Smooth muscle cell (in vitro differentiated cells): Measurements from ENCODE around the gene ERC2. TPM values are rescaled to one million over a fixed set of nuclear protein-coding genes. Genes with fewer than 3 reads are reported as not detected.
"Not testable (repeated sequence)": the region's sequence is repeated elsewhere in the genome, so short reads cannot be mapped to it uniquely, and the experiment has no call there.

Source experiments
- DNase-seq: peaks from one replicate; lab custom pipeline; 2025; ENCODE audit not compliant: unreplicated experiment; lab: John Stamatoyannopoulos, UW
- H2AFZ ChIP-seq: fragments of 200-600 bp; sonication (generic); 2 replicates; pipeline ENCODE4 v1.6.0; 2016; ENCODE audit warnings: antibody characterized with exemption, low read depth, mild to moderate bottlenecking
- H3F3A ChIP-seq: fragments of 200-600 bp; sonication (generic); 2 replicates; pipeline ENCODE4 v1.6.0; 2017; ENCODE audit warnings: antibody characterized with exemption, low read depth
- H3K27ac ChIP-seq: fragments of 200-600 bp; sonication (generic); 2 replicates; pipeline ENCODE4 v1.5.1; 2016; ENCODE audit warnings: low read depth, mild to moderate bottlenecking
- H3K27me3 ChIP-seq: fragments of 200-600 bp; sonication (generic); 2 replicates; pipeline ENCODE4 v1.6.1; 2016; ENCODE audit warnings: low read depth, mild to moderate bottlenecking
- H3K36me3 ChIP-seq: fragments of 200-600 bp; sonication (generic); 2 replicates; pipeline ENCODE4 v1.5.1; 2016; ENCODE audit warnings: low read depth
- H3K4me1 ChIP-seq: fragments of 200-600 bp; sonication (generic); 2 replicates; pipeline ENCODE4 v1.5.1; 2016; ENCODE audit warnings: low read depth
- H3K4me2 ChIP-seq: fragments of 200-600 bp; sonication (generic); 2 replicates; pipeline ENCODE4 v1.6.0; 2016; ENCODE audit warnings: mild to moderate bottlenecking
- H3K4me3 ChIP-seq: fragments of 200-600 bp; sonication (generic); 2 replicates; pipeline ENCODE4 v1.5.1; 2016; ENCODE audit warnings: mild to moderate bottlenecking
- H3K79me2 ChIP-seq: fragments of 200-600 bp; sonication (generic); 2 replicates; pipeline ENCODE4 v1.6.0; 2016; ENCODE audit warnings: low read depth, mild to moderate bottlenecking
- H3K9ac ChIP-seq: fragments of 200-600 bp; sonication (generic); 2 replicates; pipeline ENCODE4 v1.6.0; 2016; ENCODE audit warnings: low read depth
- H3K9me3 ChIP-seq: fragments of 200-600 bp; sonication (generic); replicated peaks from 2 replicates; pipeline ENCODE4 v1.5.1; 2016; ENCODE audit warnings: low read depth
- H4K20me1 ChIP-seq: fragments of 200-600 bp; sonication (generic); 2 replicates; pipeline ENCODE4 v1.6.0; 2016; ENCODE audit warnings: low read depth
- WGBS: methylation state at CpG from one replicate; pipeline ENCODE4 v1.1.7; 2016; ENCODE audit warnings: low lambda C conversion rate; 5-methylcytosine and 5-hydroxymethylcytosine counted together
- polyA plus RNA-seq: library from polyadenylated mRNA; unstranded; fragments of >200 nt; fragmentation: Nextera tagmentation; extraction: Ambion mirVana; gene quantifications from 2 replicates; pipeline ENCODE4 v1.2.1, GENCODE V29; 2016
- total RNA-seq: library from RNA; depleted of rRNA; stranded (reverse); fragments of >200 nt; gene quantifications from 2 replicates; pipeline ENCODE4 v1.2.3, GENCODE V29; 2014
- TF ChIP-seq, protein P1 (sequence below): fragments of 200-600 bp; sonication (generic); IDR thresholded peaks from 2 replicates; pipeline ENCODE4 v1.5.1; 2017; ENCODE audit warnings: borderline replicate concordance, mild to moderate bottlenecking, antibody characterized with exemption; ENCODE audit not compliant: insufficient read depth, poor library complexity, severe bottlenecking

The ERC2 gene
- total RNA-seq: 1.1 and 2.2 TPM in 2 replicates
- polyA plus RNA-seq: 1.0 TPM in 1 of 2 replicates, not detected in the other

DNA sequence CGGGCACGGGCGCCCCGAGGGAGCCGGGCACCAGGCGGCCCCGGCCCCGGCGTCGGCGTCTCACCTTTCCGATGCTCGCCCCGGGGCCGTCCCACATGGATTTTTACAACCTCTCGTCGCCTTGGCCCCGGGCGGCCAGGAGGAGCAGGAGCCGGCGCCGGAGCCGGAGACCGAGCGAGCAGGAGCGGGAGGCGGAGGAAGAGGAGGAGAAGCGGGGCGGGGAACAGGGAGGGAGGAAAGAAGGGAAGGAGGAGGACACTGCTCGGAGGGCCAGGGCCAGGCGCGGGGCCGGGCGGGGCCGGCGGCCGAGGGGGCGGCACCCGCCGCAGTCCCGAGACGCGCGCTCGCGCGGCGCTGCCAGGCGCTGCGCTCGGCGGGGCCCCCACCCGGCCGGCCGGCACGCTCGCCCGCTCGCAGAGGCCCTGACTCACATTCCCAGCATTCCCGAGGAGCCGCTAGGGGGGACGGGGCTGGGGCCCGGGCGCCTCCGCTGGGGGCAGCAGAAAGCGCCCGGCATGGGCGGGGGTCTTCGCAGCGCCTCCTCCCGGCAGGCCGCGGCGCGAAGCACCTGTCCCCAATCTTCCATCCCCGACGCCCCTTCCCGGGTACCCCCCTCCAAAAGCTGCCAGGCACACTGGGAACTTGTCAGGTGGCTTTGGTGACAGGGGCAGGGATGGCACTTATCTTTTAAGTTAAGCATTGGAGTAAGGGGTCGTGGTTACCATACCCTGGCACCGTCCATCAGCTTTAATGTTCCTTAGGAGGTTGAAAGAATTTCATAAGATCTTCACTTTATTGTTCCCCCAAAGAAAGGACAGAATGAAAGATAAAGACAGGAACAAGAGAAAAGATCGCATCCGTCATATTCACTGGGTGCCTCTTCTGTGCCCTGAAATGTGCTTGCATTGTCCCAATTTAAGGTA lies at the start of gene ERC2:
Gene ERC2 (minus strand): TSS at position 284 of the 923 bp plus-strand sequence.
- Histone ChIP-seq H3K36me3 (no peaks in the 10 kb centered on the region), H3K4me3 (peak within 1 kb of the TSS; percentile 80), H3K9ac (no peak within 1 kb of the TSS), H3K4me1 (peaks cover 5% of the 10 kb centered on the region), H3K27me3 (peaks cover 25% of the 10 kb centered on the region), H4K20me1 (no peaks in the 10 kb centered on the region), H3K27ac (no peak within 1 kb of the TSS), H3F3A (peaks cover 10% of the 10 kb centered on the region), H3K9me3 (no peaks in the 10 kb centered on the region), H3K4me2 (peak within 1 kb of the TSS; percentile 99), H2AFZ (peak within 1 kb of the TSS; percentile 94), H3K79me2 (no peaks in the 10 kb centered on the region)
- WGBS: 11% methylated on average over 30 of the region's 82 CpGs
- peak; percentile 3 for DNase-seq
- TF ChIP-seq, protein P1, sequence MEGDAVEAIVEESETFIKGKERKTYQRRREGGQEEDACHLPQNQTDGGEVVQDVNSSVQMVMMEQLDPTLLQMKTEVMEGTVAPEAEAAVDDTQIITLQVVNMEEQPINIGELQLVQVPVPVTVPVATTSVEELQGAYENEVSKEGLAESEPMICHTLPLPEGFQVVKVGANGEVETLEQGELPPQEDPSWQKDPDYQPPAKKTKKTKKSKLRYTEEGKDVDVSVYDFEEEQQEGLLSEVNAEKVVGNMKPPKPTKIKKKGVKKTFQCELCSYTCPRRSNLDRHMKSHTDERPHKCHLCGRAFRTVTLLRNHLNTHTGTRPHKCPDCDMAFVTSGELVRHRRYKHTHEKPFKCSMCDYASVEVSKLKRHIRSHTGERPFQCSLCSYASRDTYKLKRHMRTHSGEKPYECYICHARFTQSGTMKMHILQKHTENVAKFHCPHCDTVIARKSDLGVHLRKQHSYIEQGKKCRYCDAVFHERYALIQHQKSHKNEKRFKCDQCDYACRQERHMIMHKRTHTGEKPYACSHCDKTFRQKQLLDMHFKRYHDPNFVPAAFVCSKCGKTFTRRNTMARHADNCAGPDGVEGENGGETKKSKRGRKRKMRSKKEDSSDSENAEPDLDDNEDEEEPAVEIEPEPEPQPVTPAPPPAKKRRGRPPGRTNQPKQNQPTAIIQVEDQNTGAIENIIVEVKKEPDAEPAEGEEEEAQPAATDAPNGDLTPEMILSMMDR: peak; percentile 20

DNA sequence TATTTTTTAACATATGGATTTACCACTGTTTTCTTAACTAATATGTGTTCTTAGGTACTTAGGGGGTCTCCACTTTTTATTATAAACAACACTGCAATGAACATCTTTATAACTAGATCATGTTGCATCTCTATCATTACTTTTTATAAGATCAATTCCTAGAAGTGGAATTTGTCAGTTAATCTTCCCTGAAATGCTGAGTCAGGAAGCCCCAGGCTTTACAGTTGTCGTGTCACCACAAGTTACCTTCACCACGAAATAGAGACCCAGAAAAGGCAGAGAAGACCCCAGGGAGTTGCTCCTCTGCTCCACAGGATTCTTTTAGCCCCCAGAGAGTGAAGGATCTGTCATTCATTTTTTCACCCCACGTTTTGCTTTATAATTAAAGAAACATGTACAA lies 34.5 kb upstream of the ERC2 start:
- no peak overlapping the region for H3K4me3 ChIP-seq
- H4K20me1 ChIP-seq: no peaks in the 10 kb centered on the region
- TF ChIP-seq, protein P1: no peak
- H3K9ac ChIP-seq: no peak overlapping the region
- no peaks in the 10 kb centered on the region for H3K4me1 ChIP-seq
- no peak overlapping the region for H2AFZ ChIP-seq
- 70% methylated on average over 3 of the region's 3 CpGs for WGBS
- H3K36me3 ChIP-seq: no peaks in the 10 kb centered on the region
- DNase-seq: no peak
- H3K9me3 ChIP-seq: no peaks in the 10 kb centered on the region
- no peaks in the 10 kb centered on the region for H3K79me2 ChIP-seq
- H3F3A ChIP-seq: no peaks in the 10 kb centered on the region
- H3K27ac ChIP-seq: no peak overlapping the region
- peaks cover 9% of the 10 kb centered on the region for H3K27me3 ChIP-seq
- no peak overlapping the region for H3K4me2 ChIP-seq

DNA sequence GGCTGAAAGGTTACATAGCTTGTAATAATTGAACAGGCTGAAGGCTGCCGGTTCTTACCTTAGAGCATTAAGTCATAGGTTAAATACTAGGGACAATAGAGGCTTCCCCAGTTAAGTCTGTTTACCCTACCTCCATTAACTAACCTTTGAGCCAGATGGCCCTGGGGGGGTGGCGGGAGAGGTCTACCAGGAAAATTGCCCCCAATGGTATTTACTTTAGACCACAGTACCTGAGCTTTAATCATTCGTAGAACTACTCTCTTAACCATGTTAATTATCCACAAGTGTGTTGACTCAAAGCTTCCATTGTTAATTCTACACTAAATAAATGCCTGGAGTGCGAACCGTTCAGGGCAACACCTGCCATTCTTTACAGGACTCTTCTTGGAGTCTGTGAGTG lies 28.1 kb upstream of the ERC2 start:
- WGBS: 76% methylated on average over 5 of the region's 5 CpGs
- not testable (repeated sequence) for H4K20me1 ChIP-seq, H3K27ac ChIP-seq, H3K79me2 ChIP-seq, H3K4me2 ChIP-seq, DNase-seq, H3K4me3 ChIP-seq, H3K4me1 ChIP-seq, H3K36me3 ChIP-seq, H2AFZ ChIP-seq, H3K9ac ChIP-seq, H3F3A ChIP-seq, H3K27me3 ChIP-seq, H3K9me3 ChIP-seq

DNA sequence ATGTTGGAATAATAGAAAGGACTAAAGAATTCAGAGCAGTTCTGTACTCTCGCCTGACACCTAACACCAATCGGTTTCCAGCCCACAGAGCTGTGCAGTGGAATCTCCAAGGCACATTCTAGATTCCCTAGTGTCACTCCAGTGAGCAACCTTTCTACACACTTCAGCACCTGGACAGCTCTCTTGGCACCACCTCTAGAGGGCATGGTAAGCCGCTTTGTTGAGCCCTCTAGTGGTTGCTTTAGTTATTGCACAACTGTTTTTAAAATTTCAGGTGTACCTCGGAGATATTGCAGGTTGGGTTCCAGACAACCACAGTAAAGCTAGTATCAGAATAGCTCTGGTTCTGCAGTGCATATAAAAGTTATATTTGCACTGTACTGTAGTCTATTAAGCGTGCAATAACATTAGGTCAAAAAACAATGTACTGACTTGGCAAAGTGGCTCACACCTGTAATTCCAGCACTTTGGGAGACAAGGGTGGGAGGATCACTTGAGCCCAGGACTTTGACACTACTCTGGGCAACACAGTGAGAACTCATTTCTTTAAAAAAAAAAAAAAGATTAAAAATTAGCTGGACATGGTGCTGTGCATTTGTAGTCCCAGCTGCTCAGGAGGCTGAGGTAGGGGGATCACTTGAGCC lies 26.5 kb upstream of the ERC2 start:
- H3K4me3 ChIP-seq: no peak overlapping the region
- H3K36me3 ChIP-seq: no peaks in the 10 kb centered on the region
- H4K20me1 ChIP-seq: no peaks in the 10 kb centered on the region
- no peaks in the 10 kb centered on the region for H3F3A ChIP-seq
- H3K9me3 ChIP-seq: no peaks in the 10 kb centered on the region
- H3K27ac ChIP-seq: no peak overlapping the region
- peaks cover 5% of the 10 kb centered on the region for H3K27me3 ChIP-seq
- H3K4me1 ChIP-seq: no peaks in the 10 kb centered on the region
- 9% methylated on average over 5 of the region's 5 CpGs for WGBS
- H2AFZ ChIP-seq: no peak overlapping the region
- no peak overlapping the region for H3K4me2 ChIP-seq
- no peaks in the 10 kb centered on the region for H3K79me2 ChIP-seq
- TF ChIP-seq, protein P1: peak; percentile 98
- DNase-seq: peak; percentile 5
- no peak overlapping the region for H3K9ac ChIP-seq
